HCT116 (cell line): Measurements from ENCODE around the gene MICAL1. TPM values are rescaled to one million over a fixed set of nuclear protein-coding genes. Genes with fewer than 3 reads are reported as not detected.

Experiments used
- ATAC-seq: fragments of 200-7000 bp; cut with Tn5 transposase; 2 replicates; pipeline ENCODE4 v1.9.1; 2020; ENCODE audit warnings: mild to moderate bottlenecking, moderate library complexity
- BruUV-seq: library from RNA; stranded (reverse); fragments of 400-500 nt; replicated peaks from 2 replicates; lab custom pipeline; 2021; lab: Mats Ljungman, UMichigan
- CTCF ChIA-PET: fragments of 300-600 bp; sonication (Branson Sonifier 250); formaldehyde crosslinking; loops from one replicate; lab custom pipeline; 2021; ENCODE audit warnings: antibody characterized with exemption; lab: Charles Lee
- POLR2A ChIA-PET: fragments of 300-600, 350-600 bp; sonication (Branson Sonifier 250); formaldehyde crosslinking; loops from one replicate; lab custom pipeline; 2021; ENCODE audit warnings: antibody characterized with exemption; lab: Charles Lee
- RAD21 ChIA-PET, 2 experiments: fragments of 300-600 bp; sonication (Branson Sonifier 250); formaldehyde crosslinking; loops; one replicate each; lab custom pipeline; 2023; ENCODE audit warnings: low total read pairs in 2 of 2; ENCODE audit not compliant: uncharacterized antibody in 2 of 2, unreplicated experiment in 2 of 2, low non-redundant PET in 1 of 2; lab: Charles Lee
- DNase-seq: peaks from one replicate; pipeline ENCODE4 v3.0.0-alpha.2; 2010; ENCODE audit warnings: low read depth, low spot score
- H2AFZ ChIP-seq: fragments of 200-600 bp; shearing (Covaris generic), sonication (generic); 2 replicates; pipeline ENCODE4 v1.6.1; 2017; ENCODE audit warnings: low read depth, mixed run types, mixed read lengths, antibody characterized with exemption, low read length; ENCODE audit not compliant: poor library complexity, severe bottlenecking
- H3K27ac ChIP-seq: 2 replicates; pipeline ENCODE4 v1.5.1; 2012; ENCODE audit warnings: low read depth, low read length
- H3K27me3 ChIP-seq: fragments of 200-600 bp; sonication (generic); 2 replicates; pipeline ENCODE4 v1.6.1; 2016; ENCODE audit warnings: mixed run types, low read length, mixed read lengths; ENCODE audit not compliant: insufficient read depth
- H3K36me3 ChIP-seq, 2 experiments: fragments of 200-500 bp in 1 of 2; fragments of 200-600 bp in 1 of 2; sonication (Bioruptor generic) in 1 of 2; sonication (generic) in 1 of 2; 2 replicates each; pipeline versions ENCODE4 v1.5.1 to v1.6.1; 2014 to 2016; ENCODE audit warnings: low read length in 2 of 2, inconsistent platforms in 1 of 2, mixed read lengths in 1 of 2, mixed run types in 1 of 2; ENCODE audit not compliant: insufficient read depth in 2 of 2, control insufficient read depth in 1 of 2
- H3K4me1 ChIP-seq, 2 experiments: fragments of 200-600 bp in 1 of 2; sonication (generic) in 1 of 2; 2 replicates each; pipeline versions ENCODE4 v1.5.1 to v1.6.1; 2012 to 2017; ENCODE audit warnings: low read length in 2 of 2, inconsistent platforms in 1 of 2, mild to moderate bottlenecking in 1 of 2, mixed read lengths in 1 of 2, mixed run types in 1 of 2, moderate library complexity in 1 of 2; ENCODE audit not compliant: insufficient read depth in 2 of 2, control insufficient read depth in 1 of 2
- H3K4me2 ChIP-seq: fragments of 200-600 bp; sonication (generic); 2 replicates; pipeline ENCODE4 v1.6.1; 2017; ENCODE audit warnings: mixed run types, low read length, mixed read lengths
- H3K4me3 ChIP-seq, 2 experiments: fragments of 200-600 bp in 1 of 2; sonication (generic) in 1 of 2; replicated peaks in 1 of 2; 2 replicates each; pipeline ENCODE4 v1.5.1; 2011 to 2016; ENCODE audit warnings: low read length in 2 of 2, control low read depth in 1 of 2, low read depth in 1 of 2, mild to moderate bottlenecking in 1 of 2, mixed read lengths in 1 of 2, mixed run types in 1 of 2
- H3K79me2 ChIP-seq: fragments of 200-600 bp; sonication (generic); 2 replicates; pipeline ENCODE4 v1.6.1; 2017; ENCODE audit warnings: mild to moderate bottlenecking, mixed run types, low read length, moderate library complexity, mixed read lengths; ENCODE audit not compliant: insufficient read depth
- H3K9ac ChIP-seq: fragments of 200-600 bp; sonication (generic); 2 replicates; pipeline ENCODE4 v1.6.1; 2016; ENCODE audit warnings: low read length, mixed read lengths
- H3K9me2 ChIP-seq: fragments of 200-600 bp; sonication (generic), shearing (Covaris generic); 2 replicates; pipeline ENCODE4 v1.6.1; 2017; ENCODE audit warnings: mixed run types, mild to moderate bottlenecking, moderate library complexity; ENCODE audit not compliant: insufficient read depth
- H3K9me3 ChIP-seq, 2 experiments: fragments of 200-500 bp in 1 of 2; fragments of 200-600 bp in 1 of 2; sonication (Bioruptor generic) in 1 of 2; sonication (generic) in 1 of 2; 2 replicates each; pipeline ENCODE4 v1.6.1; 2014 to 2017; ENCODE audit warnings: low read length in 2 of 2, mixed read lengths in 2 of 2, inconsistent platforms in 1 of 2, low read depth in 1 of 2, mild to moderate bottlenecking in 1 of 2, mixed run types in 1 of 2, moderate library complexity in 1 of 2; ENCODE audit not compliant: control insufficient read depth in 1 of 2, insufficient read depth in 1 of 2
- H4K20me1 ChIP-seq: fragments of 200-600 bp; sonication (generic), shearing (Covaris generic); 2 replicates; pipeline ENCODE4 v1.6.1; 2017; ENCODE audit warnings: mixed run types, mild to moderate bottlenecking, moderate library complexity; ENCODE audit not compliant: insufficient read depth
- ATF3 ChIP-seq: IDR thresholded peaks from 2 replicates; pipeline ENCODE4 v1.6.1; 2012
- CEBPB ChIP-seq: IDR thresholded peaks from 2 replicates; pipeline ENCODE4 v1.6.1; 2012; ENCODE audit warnings: low read depth
- CTCF ChIP-seq, 3 experiments: fragments of 200-600 bp in 1 of 3; sonication (generic) in 1 of 3; IDR thresholded peaks in 2 of 3; conservative IDR thresholded peaks in 1 of 3; 2 replicates each; pipeline ENCODE4 v1.5.1; 2012 to 2017; ENCODE audit warnings: low read depth in 2 of 3, low read length in 2 of 3, antibody characterized with exemption in 1 of 3, borderline replicate concordance in 1 of 3, control low read depth in 1 of 3, mild to moderate bottlenecking in 1 of 3, mixed read lengths in 1 of 3, mixed run types in 1 of 3, moderate library complexity in 1 of 3; ENCODE audit not compliant: insufficient read depth in 1 of 3
- ELF1 ChIP-seq: IDR thresholded peaks from 2 replicates; pipeline ENCODE4 v1.6.1; 2012; ENCODE audit warnings: low read depth, borderline replicate concordance
- EZH2 ChIP-seq: fragments of 200-600 bp; sonication (generic); IDR thresholded peaks from 2 replicates; pipeline ENCODE4 v1.6.1; 2017; ENCODE audit warnings: antibody characterized with exemption, mixed run types
- EZH2phosphoT487 ChIP-seq: fragments of 200-600 bp; IDR thresholded peaks from 2 replicates; pipeline ENCODE4 v1.6.1; 2018; ENCODE audit warnings: antibody characterized with exemption, borderline replicate concordance
- FOSL1 ChIP-seq: IDR thresholded peaks from 2 replicates; pipeline ENCODE4 v1.6.1; 2012; ENCODE audit warnings: low read depth
- POLR2A ChIP-seq: IDR thresholded peaks from 2 replicates; pipeline ENCODE4 v1.7.0; 2011; ENCODE audit warnings: borderline replicate concordance; ENCODE audit not compliant: insufficient read depth, insufficient read length; ENCODE audit errors: extremely low read depth
- POLR2AphosphoS5 ChIP-seq: IDR thresholded peaks from 2 replicates; pipeline ENCODE4 v1.6.1; 2011; ENCODE audit warnings: mild to moderate bottlenecking, low read depth, low read length, moderate library complexity
- SIN3A ChIP-seq: IDR thresholded peaks from 2 replicates; pipeline ENCODE4 v1.6.1; 2012; ENCODE audit warnings: low read depth
- SP1 ChIP-seq: IDR thresholded peaks from 2 replicates; pipeline ENCODE4 v1.6.1; 2012; ENCODE audit warnings: low read depth
- SRF ChIP-seq: IDR thresholded peaks from 2 replicates; pipeline ENCODE4 v1.6.1; 2012; ENCODE audit warnings: low read depth
- YY1 ChIP-seq: IDR thresholded peaks from 2 replicates; pipeline ENCODE4 v1.6.1; 2011; ENCODE audit warnings: low read length, low read depth, moderate library complexity, mild to moderate bottlenecking; ENCODE audit not compliant: insufficient replicate concordance; ENCODE audit errors: extremely low read depth
- ZBTB33 ChIP-seq: IDR thresholded peaks from 2 replicates; pipeline ENCODE4 v1.6.1; 2011; ENCODE audit warnings: mild to moderate bottlenecking, low read length, moderate library complexity; ENCODE audit not compliant: insufficient replicate concordance; ENCODE audit errors: extremely low read depth
- ZFX ChIP-seq: fragments of 450-650 bp; IDR thresholded peaks from 2 replicates; pipeline ENCODE4 v1.6.1; 2017
- intact Hi-C: fragments of 100-400 bp; cut with micrococcal nuclease; formaldehyde crosslinking; loops from 2 replicates; pipeline ENCODE4 v1.10.0; 2022
- total RNA-seq: library from RNA; stranded (reverse); gene quantifications from one replicate; pipeline ENCODE4 v1.2.1, GENCODE V29; 2021; ENCODE audit not compliant: unreplicated experiment
- TF ChIP-seq, protein P1 (sequence below): IDR thresholded peaks from 2 replicates; pipeline ENCODE4 v1.6.1; 2012
- TF ChIP-seq, protein P2 (sequence below): IDR thresholded peaks from 2 replicates; pipeline ENCODE4 v1.6.1; 2012; ENCODE audit warnings: low read depth

MICAL1 gene
- total RNA-seq, 1 experiment from 2014 or later = 23.9 TPM

GRCh38 chr6:109490713-109491112 lies 35.1 kb upstream of the MICAL1 start:
- ATAC-seq (no peak), DNase-seq (no peak)
- Histone ChIP-seq H3K4me3 (no peak overlapping the region), H3K79me2 (no peaks in the 10 kb centered on the region), H3K27me3 (no peaks in the 10 kb centered on the region), H3K9me2 (no peaks in the 10 kb centered on the region), H3K36me3 (no peaks in the 10 kb centered on the region), H3K9me3 (no peaks in the 10 kb centered on the region), H2AFZ (no peak overlapping the region), H3K4me1 (no peaks in the 10 kb centered on the region), H3K27ac (no peak overlapping the region), H3K4me2 (no peak overlapping the region), H3K9ac (no peak overlapping the region), H4K20me1 (no peaks in the 10 kb centered on the region)
- POLR2A ChIA-PET = no interaction called here
- BruUV-seq = no TSS peak
- RAD21 ChIA-PET = no interaction called here
- CTCF ChIA-PET = no interaction called here
- intact Hi-C loops = no loop called here
- TF ChIP-seq EZH2phosphoT487 (no peak), ELF1 (no peak), CTCF (IDR thresholded peaks at IDR 0.05 in 2 of 3, conservative IDR thresholded peaks at IDR 0.05 in 1 of 3; ENCODE audit: borderline replicate concordance in 1 of 3, insufficient read depth in 1 of 3, low read depth in 2 of 3, low read length in 2 of 3) (no peak), YY1 (no peak), SIN3A (no peak), FOSL1 (no peak), SRF (no peak), POLR2A (no peak), ZBTB33 (no peak), POLR2AphosphoS5 (no peak), ZFX (no peak), SP1 (no peak), ATF3 (no peak), CEBPB (no peak), EZH2 (no peak)
- TF ChIP-seq, protein P1, sequence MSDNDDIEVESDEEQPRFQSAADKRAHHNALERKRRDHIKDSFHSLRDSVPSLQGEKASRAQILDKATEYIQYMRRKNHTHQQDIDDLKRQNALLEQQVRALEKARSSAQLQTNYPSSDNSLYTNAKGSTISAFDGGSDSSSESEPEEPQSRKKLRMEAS = no peak
- TF ChIP-seq, protein P2, sequence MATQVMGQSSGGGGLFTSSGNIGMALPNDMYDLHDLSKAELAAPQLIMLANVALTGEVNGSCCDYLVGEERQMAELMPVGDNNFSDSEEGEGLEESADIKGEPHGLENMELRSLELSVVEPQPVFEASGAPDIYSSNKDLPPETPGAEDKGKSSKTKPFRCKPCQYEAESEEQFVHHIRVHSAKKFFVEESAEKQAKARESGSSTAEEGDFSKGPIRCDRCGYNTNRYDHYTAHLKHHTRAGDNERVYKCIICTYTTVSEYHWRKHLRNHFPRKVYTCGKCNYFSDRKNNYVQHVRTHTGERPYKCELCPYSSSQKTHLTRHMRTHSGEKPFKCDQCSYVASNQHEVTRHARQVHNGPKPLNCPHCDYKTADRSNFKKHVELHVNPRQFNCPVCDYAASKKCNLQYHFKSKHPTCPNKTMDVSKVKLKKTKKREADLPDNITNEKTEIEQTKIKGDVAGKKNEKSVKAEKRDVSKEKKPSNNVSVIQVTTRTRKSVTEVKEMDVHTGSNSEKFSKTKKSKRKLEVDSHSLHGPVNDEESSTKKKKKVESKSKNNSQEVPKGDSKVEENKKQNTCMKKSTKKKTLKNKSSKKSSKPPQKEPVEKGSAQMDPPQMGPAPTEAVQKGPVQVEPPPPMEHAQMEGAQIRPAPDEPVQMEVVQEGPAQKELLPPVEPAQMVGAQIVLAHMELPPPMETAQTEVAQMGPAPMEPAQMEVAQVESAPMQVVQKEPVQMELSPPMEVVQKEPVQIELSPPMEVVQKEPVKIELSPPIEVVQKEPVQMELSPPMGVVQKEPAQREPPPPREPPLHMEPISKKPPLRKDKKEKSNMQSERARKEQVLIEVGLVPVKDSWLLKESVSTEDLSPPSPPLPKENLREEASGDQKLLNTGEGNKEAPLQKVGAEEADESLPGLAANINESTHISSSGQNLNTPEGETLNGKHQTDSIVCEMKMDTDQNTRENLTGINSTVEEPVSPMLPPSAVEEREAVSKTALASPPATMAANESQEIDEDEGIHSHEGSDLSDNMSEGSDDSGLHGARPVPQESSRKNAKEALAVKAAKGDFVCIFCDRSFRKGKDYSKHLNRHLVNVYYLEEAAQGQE = no peak
